Liver (tissue), 3 donors: ENCODE measurements around the gene CRP.

Experiments
- FOXA2 ChIP-seq: IDR thresholded peaks from 2 replicates; pipeline ENCODE4 v1.6.1; 2016; ENCODE audit warnings: antibody characterized with exemption
- GABPA ChIP-seq, 2 donors: IDR thresholded peaks in 1 of 2; conservative IDR thresholded peaks in 1 of 2; 2 replicates each; pipeline ENCODE4 v1.6.1; 2016; ENCODE audit warnings: antibody characterized with exemption in 2 of 2, mild to moderate bottlenecking in 1 of 2, moderate library complexity in 1 of 2
- HNF4G ChIP-seq: IDR thresholded peaks from 2 replicates; pipeline ENCODE4 v1.6.1; 2016; ENCODE audit warnings: antibody characterized with exemption
- JUND ChIP-seq, 2 donors: IDR thresholded peaks; 2 replicates each; pipeline ENCODE4 v1.6.1; 2016; ENCODE audit warnings: antibody characterized with exemption in 2 of 2
- RAD21 ChIP-seq, 2 donors: IDR thresholded peaks; 2 replicates each; pipeline ENCODE4 v1.6.1; 2016; ENCODE audit warnings: antibody characterized with exemption in 2 of 2, mild to moderate bottlenecking in 2 of 2
- REST ChIP-seq: IDR thresholded peaks from 2 replicates; pipeline ENCODE4 v1.6.1; 2016; ENCODE audit warnings: antibody characterized with exemption, mild to moderate bottlenecking
- YY1 ChIP-seq: IDR thresholded peaks from 2 replicates; pipeline ENCODE4 v1.6.1; 2016; ENCODE audit warnings: antibody characterized with exemption, mild to moderate bottlenecking
- TF ChIP-seq, protein P1 (sequence below): fragments of 150-350 bp; IDR thresholded peaks from 2 replicates; pipeline ENCODE4 v1.5.1; 2017; ENCODE audit warnings: improper control_type of control experiment, low read depth, low read length; ENCODE audit not compliant: missing input control
- TF ChIP-seq, protein P2 (sequence below): IDR thresholded peaks from 2 replicates; pipeline ENCODE4 v1.6.1; 2016; ENCODE audit warnings: antibody characterized with exemption
- donor health status: healthy.
- donor health status: healthy.

GRCh38 chr1:159700312-159700711 is 14.1 kb downstream of the CRP start:
- no peak for TF ChIP-seq RAD21 (IDR thresholded peaks at IDR 0.05)
- TF ChIP-seq, protein P1, sequence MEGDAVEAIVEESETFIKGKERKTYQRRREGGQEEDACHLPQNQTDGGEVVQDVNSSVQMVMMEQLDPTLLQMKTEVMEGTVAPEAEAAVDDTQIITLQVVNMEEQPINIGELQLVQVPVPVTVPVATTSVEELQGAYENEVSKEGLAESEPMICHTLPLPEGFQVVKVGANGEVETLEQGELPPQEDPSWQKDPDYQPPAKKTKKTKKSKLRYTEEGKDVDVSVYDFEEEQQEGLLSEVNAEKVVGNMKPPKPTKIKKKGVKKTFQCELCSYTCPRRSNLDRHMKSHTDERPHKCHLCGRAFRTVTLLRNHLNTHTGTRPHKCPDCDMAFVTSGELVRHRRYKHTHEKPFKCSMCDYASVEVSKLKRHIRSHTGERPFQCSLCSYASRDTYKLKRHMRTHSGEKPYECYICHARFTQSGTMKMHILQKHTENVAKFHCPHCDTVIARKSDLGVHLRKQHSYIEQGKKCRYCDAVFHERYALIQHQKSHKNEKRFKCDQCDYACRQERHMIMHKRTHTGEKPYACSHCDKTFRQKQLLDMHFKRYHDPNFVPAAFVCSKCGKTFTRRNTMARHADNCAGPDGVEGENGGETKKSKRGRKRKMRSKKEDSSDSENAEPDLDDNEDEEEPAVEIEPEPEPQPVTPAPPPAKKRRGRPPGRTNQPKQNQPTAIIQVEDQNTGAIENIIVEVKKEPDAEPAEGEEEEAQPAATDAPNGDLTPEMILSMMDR = no peak
- TF ChIP-seq FOXA2 = no peak
- TF ChIP-seq JUND (IDR thresholded peaks at IDR 0.05) = no peak
- no peak for TF ChIP-seq REST
- TF ChIP-seq GABPA (IDR thresholded peaks at IDR 0.05 in 1 of 2, conservative IDR thresholded peaks at IDR 0.05 in 1 of 2) = no peak
- TF ChIP-seq, protein P2, sequence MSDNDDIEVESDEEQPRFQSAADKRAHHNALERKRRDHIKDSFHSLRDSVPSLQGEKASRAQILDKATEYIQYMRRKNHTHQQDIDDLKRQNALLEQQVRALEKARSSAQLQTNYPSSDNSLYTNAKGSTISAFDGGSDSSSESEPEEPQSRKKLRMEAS = no peak
- no peak for TF ChIP-seq YY1
- no peak for TF ChIP-seq HNF4G
